ENCODE results near the gene LUZP2.

The LUZP2 gene

GRCh38 chr11:24759742-24760141, 262.9 kb downstream of the LUZP2 start:
- H3K36me3 ChIP-seq (ENCODE audit: control insufficient read depth, insufficient read depth, low read length) = no peaks in the 10 kb centered on the region
- H3K9ac ChIP-seq (ENCODE audit: low read depth, low read length) = no peak overlapping the region
- peaks cover 18% of the 10 kb centered on the region for H3K4me1 ChIP-seq (ENCODE audit: control insufficient read depth, insufficient read depth, low read length)
- H3K27ac ChIP-seq (ENCODE audit: low read depth, low read length) = no peak overlapping the region
- no peaks in the 10 kb centered on the region for H3K9me3 ChIP-seq (ENCODE audit: control insufficient read depth, insufficient read depth, low read length)
- H3K4me3 ChIP-seq (ENCODE audit: low read depth, low read length) = no peak overlapping the region
- H3K27me3 ChIP-seq (ENCODE audit: control insufficient read depth, insufficient read depth, low read length) = no peaks in the 10 kb centered on the region

- no peak overlapping the region for H3K9ac ChIP-seq (ENCODE audit: low read depth, low read length)
- no peaks in the 10 kb centered on the region for H3K9me3 ChIP-seq (ENCODE audit: control insufficient read depth, insufficient read depth, low read length)
- no peaks in the 10 kb centered on the region for H3K27me3 ChIP-seq (ENCODE audit: control insufficient read depth, insufficient read depth, low read length)
- no peak overlapping the region for H3K27ac ChIP-seq (ENCODE audit: low read depth, low read length)
- no peak overlapping the region for H3K4me3 ChIP-seq (ENCODE audit: low read depth, low read length)
- peaks cover 11% of the 10 kb centered on the region for H3K4me1 ChIP-seq (ENCODE audit: control insufficient read depth, insufficient read depth, low read length)
- no peaks in the 10 kb centered on the region for H3K36me3 ChIP-seq (ENCODE audit: control insufficient read depth, insufficient read depth, low read length)
These were observed 263.8 kb downstream of the LUZP2 start for GRCh38 chr11:24760681-24761080.

GRCh38 chr11:24762076-24762475, 265.2 kb downstream of the LUZP2 start:
- Histone ChIP-seq H3K36me3 (ENCODE audit: control insufficient read depth, insufficient read depth, low read length) (no peaks in the 10 kb centered on the region), H3K9ac (ENCODE audit: low read depth, low read length) (no peak overlapping the region), H3K27me3 (ENCODE audit: control insufficient read depth, insufficient read depth, low read length) (no peaks in the 10 kb centered on the region), H3K27ac (ENCODE audit: low read depth, low read length) (no peak overlapping the region), H3K4me1 (ENCODE audit: control insufficient read depth, insufficient read depth, low read length) (0 out of 2 replicates have a peak, but pooled peaks cover 5% of the 10 kb centered on the region), H3K9me3 (ENCODE audit: control insufficient read depth, insufficient read depth, low read length) (no peaks in the 10 kb centered on the region), H3K4me3 (ENCODE audit: low read depth, low read length) (no peak overlapping the region)

- Histone ChIP-seq H3K27me3 (ENCODE audit: control insufficient read depth, insufficient read depth, low read length) (no peaks in the 10 kb centered on the region), H3K36me3 (ENCODE audit: control insufficient read depth, insufficient read depth, low read length) (no peaks in the 10 kb centered on the region)
These were observed 270.6 kb downstream of the LUZP2 start for GRCh38 chr11:24767411-24767810.

GRCh38 chr11:24773322-24773721, 276.5 kb downstream of the LUZP2 start:
- Histone ChIP-seq H3K27ac (ENCODE audit: low read depth, low read length) (no peak overlapping the region), H3K4me1 (ENCODE audit: control insufficient read depth, insufficient read depth, low read length) (no peaks in the 10 kb centered on the region), H3K27me3 (ENCODE audit: control insufficient read depth, insufficient read depth, low read length) (no peaks in the 10 kb centered on the region), H3K9me3 (ENCODE audit: control insufficient read depth, insufficient read depth, low read length) (no peaks in the 10 kb centered on the region), H3K36me3 (ENCODE audit: control insufficient read depth, insufficient read depth, low read length) (no peaks in the 10 kb centered on the region), H3K4me3 (ENCODE audit: low read depth, low read length) (no peak overlapping the region), H3K9ac (ENCODE audit: low read depth, low read length) (no peak overlapping the region)

More at GRCh38 chr11:24767411-24767810, 270.6 kb downstream of the LUZP2 start:
- H3K4me1 ChIP-seq (ENCODE audit: control insufficient read depth, insufficient read depth, low read length) = no peaks in the 10 kb centered on the region
- no peaks in the 10 kb centered on the region for H3K9me3 ChIP-seq (ENCODE audit: control insufficient read depth, insufficient read depth, low read length)
- H3K9ac ChIP-seq (ENCODE audit: low read depth, low read length) = no peak overlapping the region
- no peak overlapping the region for H3K4me3 ChIP-seq (ENCODE audit: low read depth, low read length)
- no peak overlapping the region for H3K27ac ChIP-seq (ENCODE audit: low read depth, low read length)

- H3K4me1 ChIP-seq (ENCODE audit: control insufficient read depth, insufficient read depth, low read length) = peaks cover 23% of the 10 kb centered on the region
- H3K27ac ChIP-seq (ENCODE audit: low read depth, low read length) = no peak overlapping the region
- H3K9ac ChIP-seq (ENCODE audit: low read depth, low read length) = no peak overlapping the region
- H3K9me3 ChIP-seq (ENCODE audit: control insufficient read depth, insufficient read depth, low read length) = no peaks in the 10 kb centered on the region
- no peaks in the 10 kb centered on the region for H3K27me3 ChIP-seq (ENCODE audit: control insufficient read depth, insufficient read depth, low read length)
- H3K4me3 ChIP-seq (ENCODE audit: low read depth, low read length) = no peak overlapping the region
- H3K36me3 ChIP-seq (ENCODE audit: control insufficient read depth, insufficient read depth, low read length) = no peaks in the 10 kb centered on the region
These were observed 282.9 kb downstream of the LUZP2 start for GRCh38 chr11:24779791-24780190.

GRCh38 chr11:24781288-24781687, 284.4 kb downstream of the LUZP2 start:
- Histone ChIP-seq H3K36me3 (ENCODE audit: control insufficient read depth, insufficient read depth, low read length) (no peaks in the 10 kb centered on the region), H3K27ac (ENCODE audit: low read depth, low read length) (no peak overlapping the region), H3K27me3 (ENCODE audit: control insufficient read depth, insufficient read depth, low read length) (no peaks in the 10 kb centered on the region), H3K9me3 (ENCODE audit: control insufficient read depth, insufficient read depth, low read length) (no peaks in the 10 kb centered on the region), H3K4me3 (ENCODE audit: low read depth, low read length) (no peak overlapping the region), H3K4me1 (ENCODE audit: control insufficient read depth, insufficient read depth, low read length) (peaks cover 23% of the 10 kb centered on the region), H3K9ac (ENCODE audit: low read depth, low read length) (no peak overlapping the region)

GRCh38 chr11:24793479-24793878, 296.6 kb downstream of the LUZP2 start:
- H3K36me3 ChIP-seq (ENCODE audit: control insufficient read depth, insufficient read depth, low read length) = no peaks in the 10 kb centered on the region
- no peak overlapping the region for H3K27ac ChIP-seq (ENCODE audit: low read depth, low read length)
- no peaks in the 10 kb centered on the region for H3K9me3 ChIP-seq (ENCODE audit: control insufficient read depth, insufficient read depth, low read length)
- H3K4me1 ChIP-seq (ENCODE audit: control insufficient read depth, insufficient read depth, low read length) = no peaks in the 10 kb centered on the region
- H3K9ac ChIP-seq (ENCODE audit: low read depth, low read length) = no peak overlapping the region
- no peaks in the 10 kb centered on the region for H3K27me3 ChIP-seq (ENCODE audit: control insufficient read depth, insufficient read depth, low read length)
- H3K4me3 ChIP-seq (ENCODE audit: low read depth, low read length) = no peak overlapping the region

- Histone ChIP-seq H3K9me3 (ENCODE audit: control insufficient read depth, insufficient read depth, low read length) (no peaks in the 10 kb centered on the region), H3K27ac (ENCODE audit: low read depth, low read length) (no peak overlapping the region), H3K9ac (ENCODE audit: low read depth, low read length) (no peak overlapping the region), H3K4me1 (ENCODE audit: control insufficient read depth, insufficient read depth, low read length) (no peaks in the 10 kb centered on the region), H3K36me3 (ENCODE audit: control insufficient read depth, insufficient read depth, low read length) (no peaks in the 10 kb centered on the region), H3K27me3 (ENCODE audit: control insufficient read depth, insufficient read depth, low read length) (no peaks in the 10 kb centered on the region), H3K4me3 (ENCODE audit: low read depth, low read length) (no peak overlapping the region)
These were observed 297.2 kb downstream of the LUZP2 start for GRCh38 chr11:24794064-24794463.

- H3K9me3 ChIP-seq (ENCODE audit: control insufficient read depth, insufficient read depth, low read length) = no peaks in the 10 kb centered on the region
- no peak overlapping the region for H3K27ac ChIP-seq (ENCODE audit: low read depth, low read length)
- no peaks in the 10 kb centered on the region for H3K4me1 ChIP-seq (ENCODE audit: control insufficient read depth, insufficient read depth, low read length)
- no peaks in the 10 kb centered on the region for H3K27me3 ChIP-seq (ENCODE audit: control insufficient read depth, insufficient read depth, low read length)
- no peak overlapping the region for H3K4me3 ChIP-seq (ENCODE audit: low read depth, low read length)
- no peaks in the 10 kb centered on the region for H3K36me3 ChIP-seq (ENCODE audit: control insufficient read depth, insufficient read depth, low read length)
- H3K9ac ChIP-seq (ENCODE audit: low read depth, low read length) = no peak overlapping the region
These were observed 308.8 kb downstream of the LUZP2 start for GRCh38 chr11:24805671-24806070.

GRCh38 chr11:24808173-24808572, 311.3 kb downstream of the LUZP2 start:
- no peak overlapping the region for H3K4me3 ChIP-seq (ENCODE audit: low read depth, low read length)

GRCh38 chr11:24819006-24819405, 322.2 kb downstream of the LUZP2 start:
- 0 out of 2 replicates have a peak, but pooled peaks cover 4% of the 10 kb centered on the region for H3K4me1 ChIP-seq (ENCODE audit: control insufficient read depth, insufficient read depth, low read length)
- no peaks in the 10 kb centered on the region for H3K9me3 ChIP-seq (ENCODE audit: control insufficient read depth, insufficient read depth, low read length)
- H3K27ac ChIP-seq (ENCODE audit: low read depth, low read length) = no peak overlapping the region
- H3K4me3 ChIP-seq (ENCODE audit: low read depth, low read length) = no peak overlapping the region
- no peaks in the 10 kb centered on the region for H3K27me3 ChIP-seq (ENCODE audit: control insufficient read depth, insufficient read depth, low read length)
- no peaks in the 10 kb centered on the region for H3K36me3 ChIP-seq (ENCODE audit: control insufficient read depth, insufficient read depth, low read length)
- no peak overlapping the region for H3K9ac ChIP-seq (ENCODE audit: low read depth, low read length)

More at GRCh38 chr11:24808173-24808572, 311.3 kb downstream of the LUZP2 start:
- Histone ChIP-seq H3K27me3 (ENCODE audit: control insufficient read depth, insufficient read depth, low read length) (no peaks in the 10 kb centered on the region), H3K9ac (ENCODE audit: low read depth, low read length) (no peak overlapping the region), H3K36me3 (ENCODE audit: control insufficient read depth, insufficient read depth, low read length) (no peaks in the 10 kb centered on the region), H3K9me3 (ENCODE audit: control insufficient read depth, insufficient read depth, low read length) (no peaks in the 10 kb centered on the region), H3K27ac (ENCODE audit: low read depth, low read length) (no peak overlapping the region), H3K4me1 (ENCODE audit: control insufficient read depth, insufficient read depth, low read length) (no peaks in the 10 kb centered on the region)
